ENCODE data around the gene HCN4. TPM values are rescaled to one million over a fixed set of nuclear protein-coding genes. Genes with fewer than 3 reads are reported as not detected.

The HCN4 gene
- total and polyA plus RNA-seq, 2 experiments from 2014 or later = 2.4 to 10.6 TPM

GRCh38 chr15:73313861-73314260, 54.9 kb downstream of the HCN4 start (continued):
- TF ChIP-seq ETS1 (IDR thresholded peaks at IDR 0.05) = no peak
- TF ChIP-seq ZNF462 (CRISPR knock-in tag; IDR thresholded peaks at IDR 0.05) = no peak
- TF ChIP-seq STAT1 (IDR thresholded peaks at IDR 0.05; ENCODE audit: unreplicated experiment) = no peak

- H3K27ac Mint-ChIP-seq = no peak overlapping the region
- no peak overlapping the region for H3K4me2 ChIP-seq
- DNase-seq (ENCODE audit: low spot score) (no peak), ATAC-seq (no peak)
- H3K27ac ChIP-seq (ENCODE audit: low read depth) = no peak overlapping the region
- H3K4me1 Mint-ChIP-seq = peaks cover 4% of the 10 kb centered on the region; the same call in 2 of the 3 replicates
- TF ChIP-seq ZNF462 (CRISPR knock-in tag; IDR thresholded peaks at IDR 0.05) (no peak), CREB1 (CRISPR knock-in tag; IDR thresholded peaks at IDR 0.05; ENCODE audit: low read depth) (no peak)
- no peak overlapping the region; the same call in 2 of the 3 replicates for H3K4me3 Mint-ChIP-seq
- H3K4me1 ChIP-seq (ENCODE audit: insufficient read depth) = no peaks in the 10 kb centered on the region
- no peak overlapping the region for H3K4me3 ChIP-seq
- H3K9me2 ChIP-seq (ENCODE audit: insufficient read depth) = no peaks in the 10 kb centered on the region
- H3K36me3 Mint-ChIP-seq (ENCODE audit: low read depth) = peaks cover 2% of the 10 kb centered on the region; the same call in 1 of the 3 replicates
- peaks cover 5% of the 10 kb centered on the region; the same call in 1 of the 2 replicates for H4K20me1 ChIP-seq (replicated peaks; ENCODE audit: insufficient read depth)
- H3K79me2 ChIP-seq (replicated peaks; ENCODE audit: insufficient read depth) = no peaks in the 10 kb centered on the region
- no peaks in the 10 kb centered on the region for H3F3A ChIP-seq (replicated peaks; ENCODE audit: low read depth)
- no peaks in the 10 kb centered on the region for H3K27me3 ChIP-seq (ENCODE audit: insufficient read depth)
- H3K9me3 Mint-ChIP-seq = no peaks in the 10 kb centered on the region; the same call in 2 of the 3 replicates
- peaks cover 4% of the 10 kb centered on the region for H3K27me3 Mint-ChIP-seq (ENCODE audit: insufficient read depth, low read depth, poor library complexity)
- no peak overlapping the region for H2AFZ ChIP-seq
- H3K36me3 ChIP-seq (ENCODE audit: insufficient read depth) = peaks cover 4% of the 10 kb centered on the region; the same call in 1 of the 2 replicates
These were observed 60.5 kb downstream of the HCN4 start for GRCh38 chr15:73308305-73308704.

Measured in GM23338 (cell line).